ENCODE data around the gene TRABD2B. TPM values are rescaled to one million over a fixed set of nuclear protein-coding genes. Genes with fewer than 3 reads are reported as not detected.
A peak's percentile ranks its signal among the peaks of the same experiment; 100 is the strongest.

TRABD2B gene
- total RNA-seq, 6 donors from 2014 or later, result under 0.01 to 2.1 (median 0.62) TPM

- peak; percentile 45 to 49 for DNase-seq
- H3K4me3 ChIP-seq, result no peak overlapping the region
- no peaks in the 10 kb centered on the region for H3K9me3 ChIP-seq
- H3K27ac ChIP-seq, result no peak overlapping the region
- no peaks in the 10 kb centered on the region for H3K27me3 ChIP-seq
- no peak for ATAC-seq (ENCODE audit: low FRiP score in 2 of 2)
- no peaks in the 10 kb centered on the region for H3K36me3 ChIP-seq
- TF ChIP-seq, protein P1, sequence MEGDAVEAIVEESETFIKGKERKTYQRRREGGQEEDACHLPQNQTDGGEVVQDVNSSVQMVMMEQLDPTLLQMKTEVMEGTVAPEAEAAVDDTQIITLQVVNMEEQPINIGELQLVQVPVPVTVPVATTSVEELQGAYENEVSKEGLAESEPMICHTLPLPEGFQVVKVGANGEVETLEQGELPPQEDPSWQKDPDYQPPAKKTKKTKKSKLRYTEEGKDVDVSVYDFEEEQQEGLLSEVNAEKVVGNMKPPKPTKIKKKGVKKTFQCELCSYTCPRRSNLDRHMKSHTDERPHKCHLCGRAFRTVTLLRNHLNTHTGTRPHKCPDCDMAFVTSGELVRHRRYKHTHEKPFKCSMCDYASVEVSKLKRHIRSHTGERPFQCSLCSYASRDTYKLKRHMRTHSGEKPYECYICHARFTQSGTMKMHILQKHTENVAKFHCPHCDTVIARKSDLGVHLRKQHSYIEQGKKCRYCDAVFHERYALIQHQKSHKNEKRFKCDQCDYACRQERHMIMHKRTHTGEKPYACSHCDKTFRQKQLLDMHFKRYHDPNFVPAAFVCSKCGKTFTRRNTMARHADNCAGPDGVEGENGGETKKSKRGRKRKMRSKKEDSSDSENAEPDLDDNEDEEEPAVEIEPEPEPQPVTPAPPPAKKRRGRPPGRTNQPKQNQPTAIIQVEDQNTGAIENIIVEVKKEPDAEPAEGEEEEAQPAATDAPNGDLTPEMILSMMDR (IDR thresholded peaks at IDR 0.05), result no peak
- TF ChIP-seq EP300 (IDR thresholded peaks at IDR 0.05), result no peak
- TF ChIP-seq POLR2AphosphoS5 (IDR thresholded peaks at IDR 0.05), result no peak
- TF ChIP-seq POLR2A (IDR thresholded peaks at IDR 0.05), result no peak
- WGBS, 2 donors, result 66 to 76% methylated on average over 18 to 22 of the region's 22 CpGs
- H3K4me1 ChIP-seq, result peaks cover 3 to 12% (median 10%) of the 10 kb centered on the region in 4 donors
These were observed 215.8 kb downstream of the TRABD2B start for GRCh38 chr1:47781171-47781959.

DNA sequence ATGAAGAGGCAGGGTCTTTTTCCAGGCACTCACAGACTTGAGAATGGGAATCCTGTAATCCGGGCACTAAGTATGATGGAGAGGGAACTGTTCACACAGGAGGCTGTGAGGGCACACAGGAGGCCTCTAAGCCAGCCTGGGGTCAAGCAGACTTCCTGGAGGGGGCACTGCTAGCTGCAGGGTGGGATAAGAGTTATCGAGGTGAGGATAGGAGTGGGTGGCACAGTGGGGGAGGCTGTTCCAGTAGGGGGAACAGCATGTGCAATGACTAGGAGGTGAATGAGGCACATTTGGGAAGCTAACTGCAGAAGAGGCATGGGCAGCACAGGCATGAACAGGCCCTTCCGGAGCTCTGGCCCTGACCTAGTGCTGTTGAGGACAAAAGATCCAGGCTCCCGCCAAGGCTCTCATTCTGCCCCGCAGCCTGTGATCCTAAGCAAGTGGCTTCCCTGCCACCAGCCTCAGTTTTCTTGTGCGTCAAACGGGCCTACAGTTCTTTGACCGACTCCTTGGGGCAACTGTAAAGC, 216.7 kb downstream of the TRABD2B start:
- DNase-seq, result no peak
- Histone ChIP-seq H3K36me3 (no peaks in the 10 kb centered on the region), H3K4me3 (no peak overlapping the region), H3K27ac (no peak overlapping the region), H3K4me1 (peaks cover 3 to 12% (median 10%) of the 10 kb centered on the region in 4 donors), H3K27me3 (no peaks in the 10 kb centered on the region), H3K9me3 (no peaks in the 10 kb centered on the region)
- 85 to 87% methylated on average over 7 to 8 of the region's 8 CpGs for WGBS, 2 donors
- TF ChIP-seq, protein P1 (IDR thresholded peaks at IDR 0.05), result no peak
- TF ChIP-seq POLR2A (IDR thresholded peaks at IDR 0.05), result no peak
- TF ChIP-seq POLR2AphosphoS5 (IDR thresholded peaks at IDR 0.05), result no peak
- TF ChIP-seq EP300 (IDR thresholded peaks at IDR 0.05), result no peak
- ATAC-seq (ENCODE audit: low FRiP score in 2 of 2), result no peak

- Histone ChIP-seq H3K36me3 (no peaks in the 10 kb centered on the region), H3K4me1 (peaks cover under 1 to 7% (median 5%) of the 10 kb centered on the region in 4 donors), H3K27ac (no peak overlapping the region), H3K9me3 (no peaks in the 10 kb centered on the region), H3K4me3 (no peak overlapping the region), H3K27me3 (no peaks in the 10 kb centered on the region)
- no peak for ATAC-seq (ENCODE audit: low FRiP score in 2 of 2)
- TF ChIP-seq, protein P1 (IDR thresholded peaks at IDR 0.05), result no peak
- TF ChIP-seq POLR2A (IDR thresholded peaks at IDR 0.05) (no peak), POLR2AphosphoS5 (IDR thresholded peaks at IDR 0.05) (no peak), EP300 (IDR thresholded peaks at IDR 0.05) (no peak)
- DNase-seq, result no peak
- WGBS, 2 donors, result 76% methylated on average over 3 of the region's 3 CpGs; no CpG with 5 or more reads in 1 of the 2 donors
These were observed 217.6 kb downstream of the TRABD2B start for GRCh38 chr1:47779613-47780012.

GRCh38 chr1:47778280-47778679, 218.9 kb downstream of the TRABD2B start:
- H3K9me3 ChIP-seq, result no peaks in the 10 kb centered on the region

More at GRCh38 chr1:47778280-47778679, 218.9 kb downstream of the TRABD2B start:
- DNase-seq (peak in 1 of 2 donors; percentile 60), ATAC-seq (ENCODE audit: low FRiP score in 2 of 2) (no peak)
- Histone ChIP-seq H3K36me3 (no peaks in the 10 kb centered on the region), H3K27me3 (no peaks in the 10 kb centered on the region), H3K27ac (no peak overlapping the region), H3K4me1 (peaks cover 0 to 4% (median 0%) of the 10 kb centered on the region in 4 donors), H3K4me3 (no peak overlapping the region)
- TF ChIP-seq, protein P1 (IDR thresholded peaks at IDR 0.05), result no peak
- TF ChIP-seq EP300 (IDR thresholded peaks at IDR 0.05) (no peak), POLR2AphosphoS5 (IDR thresholded peaks at IDR 0.05) (no peak), POLR2A (IDR thresholded peaks at IDR 0.05) (no peak)
- WGBS, 2 donors, result 97 to 100% methylated on average over 4 to 6 of the region's 6 CpGs

All from upper lobe of left lung (tissue), 6 donors.